NAMALWA (cell line): ENCODE data around the gene SSBP1.
"Not testable (repeated sequence)": the region's sequence is repeated elsewhere in the genome, so short reads cannot be mapped to it uniquely, and the experiment has no call there.

ENCODE experiments used
- DNase-seq: peaks from one replicate; pipeline ENCODE4 v3.0.0-alpha.2; 2015; ENCODE audit warnings: low spot score

SSBP1 gene, protein sequence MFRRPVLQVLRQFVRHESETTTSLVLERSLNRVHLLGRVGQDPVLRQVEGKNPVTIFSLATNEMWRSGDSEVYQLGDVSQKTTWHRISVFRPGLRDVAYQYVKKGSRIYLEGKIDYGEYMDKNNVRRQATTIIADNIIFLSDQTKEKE

DNA sequence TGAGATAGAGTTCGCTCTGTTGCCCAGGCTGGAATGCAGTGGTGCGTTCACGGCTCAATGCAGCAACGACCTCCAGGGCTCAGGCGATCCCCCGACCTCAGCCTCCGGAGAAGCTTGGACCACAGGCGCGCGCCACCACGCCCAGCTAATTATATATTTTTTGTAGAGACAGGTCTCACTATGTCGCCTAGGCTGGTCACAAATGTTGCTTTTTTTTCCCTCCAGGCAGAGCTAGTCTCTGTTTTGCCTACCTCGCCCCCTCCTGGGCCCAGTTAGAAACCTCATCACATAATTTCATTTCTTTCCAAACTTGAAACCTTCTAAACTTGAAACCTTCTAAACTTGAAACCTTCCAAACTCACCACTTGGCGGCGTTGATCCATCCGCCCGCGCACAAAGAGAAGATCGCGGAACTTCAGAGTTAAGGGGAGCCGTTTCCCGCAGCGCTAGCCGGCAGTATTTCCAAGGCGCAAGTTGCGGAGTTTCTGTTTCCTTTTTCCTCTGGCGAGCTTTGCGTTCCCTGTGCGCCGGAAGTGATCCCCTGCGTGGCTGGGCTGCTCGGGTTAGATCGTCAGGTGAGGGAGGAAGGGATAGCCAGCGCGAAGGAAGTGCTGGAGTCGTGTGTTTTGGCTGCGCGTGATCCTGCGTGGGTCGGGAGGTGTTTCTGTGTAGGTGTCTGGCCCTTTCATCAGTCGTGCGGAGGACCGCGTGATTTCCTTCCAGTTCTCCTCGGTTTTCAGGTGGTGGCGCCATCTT lies at the start of gene SSBP1:
Gene SSBP1 (plus strand): TSS at position 523 of the 756 bp plus-strand sequence. CDS start 809 bp downstream, outside the sequence.
- peak; percentile 99 for DNase-seq

DNA sequence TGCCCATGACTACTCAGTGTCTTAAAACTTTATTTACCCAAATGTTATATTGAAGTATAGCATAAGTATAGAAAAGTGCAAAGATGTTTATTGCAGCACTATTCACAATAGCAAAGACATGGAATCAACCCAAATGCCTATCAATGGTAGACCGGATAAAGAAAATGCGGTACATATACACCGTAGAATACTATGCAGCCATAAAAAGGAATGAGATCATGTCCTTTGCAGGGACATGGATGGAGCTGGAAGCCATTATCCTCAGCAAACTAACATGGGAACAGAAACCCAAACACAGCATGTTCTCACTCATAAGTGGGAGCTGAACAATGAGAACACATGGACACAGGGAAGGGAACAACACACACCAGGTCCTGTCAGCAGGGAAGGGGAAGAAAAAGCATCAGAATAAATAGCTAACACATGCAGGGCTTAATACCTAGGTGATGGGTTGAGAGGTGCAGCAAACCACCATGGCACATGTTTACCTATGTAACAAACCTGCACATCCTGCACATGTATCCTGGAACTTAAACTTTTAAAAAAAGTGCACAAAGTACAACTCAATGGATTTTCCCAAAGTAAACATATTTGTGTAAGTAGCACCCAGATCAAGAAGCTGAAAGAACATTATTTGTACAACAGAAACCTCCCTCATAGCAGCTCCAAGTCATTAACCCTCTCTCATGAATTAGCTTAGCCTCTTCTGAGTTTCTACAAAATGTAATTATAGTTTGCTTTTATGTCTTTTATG lies 48.9 kb upstream of the SSBP1 start:
- DNase-seq: not testable (repeated sequence)

DNA sequence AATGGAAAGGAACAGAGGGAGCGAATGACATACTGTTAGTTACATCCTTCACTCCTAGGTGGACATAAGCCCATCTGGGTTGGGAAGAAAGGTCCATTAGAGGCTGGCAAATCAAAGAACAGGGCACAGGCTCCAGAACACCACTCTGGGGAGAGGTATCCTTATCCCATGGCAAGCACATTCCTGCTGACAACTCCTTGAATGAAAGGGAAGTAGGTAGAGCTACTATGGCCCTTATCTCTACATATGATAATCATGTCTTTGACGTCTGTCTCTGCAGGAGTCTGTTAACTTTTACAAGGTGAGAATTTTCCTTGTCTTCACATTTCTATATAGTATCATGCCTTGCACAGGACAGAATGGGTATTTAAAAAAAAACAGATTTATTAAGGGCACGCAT lies 46.6 kb upstream of the SSBP1 start:
- DNase-seq: no peak

DNA sequence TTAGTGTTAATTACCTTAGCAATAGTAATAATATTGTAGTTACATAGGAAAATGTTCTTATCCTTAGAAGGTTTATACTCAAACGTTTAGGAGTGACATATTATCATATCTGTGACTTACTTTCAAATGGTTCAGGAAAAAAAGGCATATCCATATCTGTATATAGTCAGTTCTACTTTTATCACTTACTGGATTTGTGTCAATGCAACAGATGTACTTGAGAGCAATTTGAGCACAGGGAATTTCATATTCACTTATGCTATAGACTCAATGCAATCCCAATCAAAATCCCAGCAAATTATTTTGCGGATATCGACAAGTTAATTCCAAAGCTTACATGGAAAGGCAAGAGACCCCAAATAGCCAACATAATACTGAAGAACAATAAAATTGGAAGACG lies 46.2 kb upstream of the SSBP1 start:
- no peak for DNase-seq

DNA sequence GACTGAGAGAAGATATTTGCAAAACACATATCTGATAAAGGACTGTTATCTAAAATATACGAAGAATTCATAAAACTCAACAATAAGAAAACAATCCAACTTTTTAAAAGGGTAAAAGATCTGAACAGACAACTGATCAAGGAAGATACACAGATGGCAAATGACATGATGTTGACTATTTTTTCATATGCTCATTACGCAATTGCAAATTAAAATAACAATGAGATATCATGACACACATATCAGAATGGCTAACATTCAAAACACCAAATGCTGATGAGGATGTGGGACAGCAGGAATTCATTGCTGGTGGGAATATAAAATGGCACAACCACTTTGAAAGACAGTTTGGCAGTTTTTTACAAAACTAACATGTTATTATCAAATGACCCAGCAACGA lies 45.1 kb upstream of the SSBP1 start:
- DNase-seq: no peak

DNA sequence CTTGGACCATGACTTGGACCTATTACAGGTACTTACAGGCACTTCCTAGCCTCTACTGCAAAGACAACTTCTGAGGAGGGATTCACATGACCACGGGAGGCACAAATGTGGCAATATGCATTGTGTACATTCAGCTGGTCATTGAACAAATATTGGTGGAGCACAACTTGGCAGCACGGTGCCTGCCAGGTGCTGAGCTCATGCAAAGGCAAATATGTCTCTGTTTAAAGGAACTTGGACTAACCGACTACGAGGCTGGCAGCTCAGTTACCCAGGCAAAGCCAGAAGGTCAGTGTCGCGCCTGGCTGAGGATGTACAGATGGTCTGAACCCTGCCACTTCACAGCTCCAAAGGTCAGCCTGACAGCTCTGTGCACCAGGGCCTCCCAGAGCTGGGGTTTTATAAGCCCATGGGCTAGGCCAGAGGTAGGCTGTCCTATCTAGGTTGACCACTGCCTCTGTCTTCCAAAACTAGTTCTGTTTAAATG lies 42.3 kb upstream of the SSBP1 start:
- peak; percentile 14 for DNase-seq

DNA sequence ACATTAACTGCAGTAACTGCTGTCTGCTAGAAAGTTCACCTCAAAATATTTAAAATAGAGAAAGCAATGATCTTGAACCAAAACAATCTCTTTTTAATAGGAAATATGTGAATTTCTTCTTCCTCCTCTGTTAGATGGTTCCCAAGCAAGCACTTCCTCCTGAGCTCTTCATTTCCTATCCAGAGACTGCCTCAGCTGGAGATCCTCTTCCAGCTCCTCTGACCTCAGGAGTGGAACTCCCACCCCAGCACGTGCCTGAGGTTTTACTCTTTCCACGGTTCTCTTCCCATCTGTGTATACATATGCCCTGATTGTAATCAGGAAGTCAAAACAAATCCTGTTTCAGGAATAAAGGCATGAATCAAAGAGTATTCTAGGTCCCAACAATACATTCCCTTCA lies 41.8 kb upstream of the SSBP1 start:
- DNase-seq: no peak

DNA sequence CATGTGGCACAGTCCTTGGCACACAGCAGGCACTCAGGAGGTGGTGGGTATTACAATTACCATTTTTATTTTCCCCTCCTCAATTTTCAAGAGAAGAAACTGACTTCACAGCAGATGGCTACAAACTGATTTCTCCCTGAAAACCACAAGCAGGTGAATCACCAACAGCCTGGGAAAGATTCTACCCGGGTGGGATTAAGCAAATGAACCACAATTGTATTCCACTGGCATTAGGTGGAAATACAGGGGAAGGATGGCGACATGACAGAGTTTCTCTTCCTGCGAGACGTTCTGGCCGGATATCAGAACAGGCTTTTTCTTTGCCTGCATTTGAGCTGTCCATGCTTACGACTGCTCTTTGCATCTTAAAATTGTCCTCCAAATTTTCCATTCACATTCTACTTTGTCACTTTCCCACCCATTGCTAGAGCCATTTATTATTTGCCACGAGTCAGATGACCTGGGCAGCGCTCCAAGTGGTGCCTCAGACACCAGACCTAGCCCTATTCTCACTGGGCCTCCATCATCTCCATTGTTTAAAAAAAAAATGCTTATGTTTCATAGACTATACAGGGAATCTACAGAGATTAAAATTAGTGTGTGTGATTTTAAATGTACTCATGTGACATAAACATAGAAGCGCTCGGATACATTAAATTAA lies 40.8 kb upstream of the SSBP1 start:
- no peak for DNase-seq

DNA sequence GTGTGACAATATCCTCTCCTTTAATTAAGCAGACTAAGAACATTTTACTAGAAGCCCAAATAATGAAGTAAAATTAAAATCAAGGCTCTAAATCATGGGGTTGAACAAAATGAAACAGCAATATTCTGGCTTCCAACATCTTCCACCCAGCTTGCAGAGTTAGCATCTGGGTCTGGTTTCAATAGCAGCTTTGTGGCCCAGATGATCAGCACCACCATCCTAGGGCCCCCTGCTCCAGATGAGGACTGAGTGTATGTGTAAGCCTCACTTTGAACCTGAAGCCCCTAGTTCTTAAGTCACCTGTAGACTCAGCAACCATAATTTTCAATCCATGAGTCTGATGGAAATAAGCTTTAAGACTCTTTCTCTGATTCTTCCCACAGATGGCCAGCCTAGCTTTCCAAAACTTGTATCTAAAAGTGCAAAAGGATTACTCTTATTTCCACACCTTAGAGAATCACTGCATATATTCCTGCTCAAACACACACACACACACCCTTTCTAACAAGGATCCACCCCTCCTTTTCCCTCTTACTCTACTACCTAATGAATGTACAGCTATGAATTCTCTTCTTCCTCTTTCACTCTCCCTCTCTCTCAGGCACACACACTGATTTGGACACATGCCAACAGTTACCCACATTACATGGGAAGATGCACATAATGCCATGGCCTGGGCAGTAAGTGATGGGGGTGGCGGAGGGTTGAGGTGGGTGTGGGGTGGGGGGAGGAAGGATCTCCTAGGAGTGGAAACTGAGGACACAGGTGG lies 39.7 kb upstream of the SSBP1 start:
- peak; percentile 77 for DNase-seq

DNA sequence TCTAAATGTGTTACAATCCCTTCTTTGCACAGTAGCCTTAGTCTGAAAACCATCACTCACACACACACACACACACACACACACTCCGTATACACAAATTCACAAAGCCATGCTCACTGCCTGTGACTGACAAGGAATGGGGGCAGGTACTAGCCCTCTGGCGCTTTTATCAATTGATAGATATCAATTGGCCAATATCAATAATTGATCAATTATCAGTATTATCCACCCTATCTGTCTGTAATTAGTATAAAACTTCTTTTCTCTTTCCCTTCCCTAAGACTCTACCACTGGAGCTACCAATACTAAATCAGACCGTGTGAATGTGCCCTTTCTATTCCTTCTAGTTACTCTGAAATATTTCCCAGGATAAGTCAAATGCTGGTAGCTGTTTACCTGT lies 38.3 kb upstream of the SSBP1 start:
- DNase-seq: no peak

DNA sequence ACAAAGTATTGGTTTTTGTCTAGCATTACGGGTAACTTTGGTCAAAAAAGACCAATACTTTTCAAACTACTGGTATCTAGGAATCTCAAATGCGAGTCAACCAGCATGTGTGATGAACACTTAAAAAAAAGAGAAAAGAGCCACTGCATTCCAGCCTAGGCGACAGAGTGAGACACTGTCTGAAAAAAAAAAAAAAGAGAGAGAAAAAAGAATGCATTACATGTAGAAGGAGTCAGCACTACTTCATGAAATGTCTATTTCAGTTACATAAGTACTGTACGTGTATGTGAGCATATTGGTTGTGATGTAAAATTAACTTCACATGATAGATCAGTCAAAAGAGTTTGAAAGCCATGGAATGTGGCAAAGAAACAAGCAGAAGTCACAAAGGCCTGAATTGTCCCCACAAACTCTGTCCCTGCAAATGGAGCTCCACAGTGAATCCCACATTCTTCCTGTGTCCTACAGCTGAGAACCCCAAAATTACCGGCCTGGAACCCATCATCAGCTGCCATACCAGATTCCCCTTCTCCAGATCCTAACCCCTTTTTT lies 37.8 kb upstream of the SSBP1 start:
- peak; percentile 26 for DNase-seq

DNA sequence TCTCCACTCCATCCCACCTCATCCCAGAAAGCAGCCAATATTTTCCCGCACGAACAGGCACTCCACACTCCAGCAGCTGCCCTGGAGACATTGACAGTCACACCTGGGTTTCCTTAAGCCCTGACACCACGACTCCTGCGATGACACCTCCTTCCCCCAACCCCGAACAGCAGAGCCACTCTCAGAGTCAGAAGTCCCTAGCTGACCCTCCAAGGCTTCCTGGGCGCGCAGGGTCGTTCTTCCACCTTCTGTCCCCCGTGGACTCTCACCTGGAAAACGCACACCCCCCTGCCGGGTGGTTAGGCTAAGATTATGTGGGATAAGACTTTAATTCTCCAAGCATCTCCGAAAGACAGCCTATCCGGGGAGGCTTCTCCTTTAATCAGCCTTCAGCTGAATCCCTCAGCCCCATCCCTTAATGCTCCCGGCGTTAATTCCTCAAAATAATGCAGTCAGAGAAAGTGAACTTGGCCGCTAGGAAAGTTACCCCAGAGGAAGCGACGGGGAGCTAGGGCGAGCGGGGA lies 37.2 kb upstream of the SSBP1 start:
- DNase-seq: peak; percentile 44

DNA sequence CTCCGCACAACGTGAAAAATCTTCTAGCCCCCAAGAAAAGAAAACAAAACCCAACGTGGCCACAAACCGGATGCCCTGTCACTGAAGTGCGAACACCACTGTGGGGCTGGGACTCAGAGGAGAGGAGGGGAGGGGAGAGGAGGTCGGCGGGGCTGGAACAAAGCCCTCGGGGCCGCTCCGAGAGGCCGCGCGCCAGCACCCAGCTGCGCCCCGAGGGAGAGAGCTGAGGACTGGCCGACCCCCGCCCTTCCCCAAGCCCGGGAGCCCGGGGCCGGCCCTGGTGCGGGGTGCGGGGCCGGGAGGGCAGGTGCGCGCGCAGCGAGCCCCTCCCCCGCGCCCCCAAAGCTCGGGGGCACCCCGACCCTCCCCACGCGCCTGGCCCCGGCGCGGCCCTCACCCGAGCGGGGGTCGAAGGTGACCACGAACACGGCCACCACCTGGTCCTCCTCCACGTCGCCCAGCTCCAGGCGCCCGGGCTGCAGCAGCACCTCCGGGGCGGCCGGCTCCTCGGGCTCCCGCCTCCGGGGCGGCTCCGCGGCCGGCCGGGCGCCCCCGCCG lies 36.6 kb upstream of the SSBP1 start:
- peak; percentile 89 for DNase-seq

DNA sequence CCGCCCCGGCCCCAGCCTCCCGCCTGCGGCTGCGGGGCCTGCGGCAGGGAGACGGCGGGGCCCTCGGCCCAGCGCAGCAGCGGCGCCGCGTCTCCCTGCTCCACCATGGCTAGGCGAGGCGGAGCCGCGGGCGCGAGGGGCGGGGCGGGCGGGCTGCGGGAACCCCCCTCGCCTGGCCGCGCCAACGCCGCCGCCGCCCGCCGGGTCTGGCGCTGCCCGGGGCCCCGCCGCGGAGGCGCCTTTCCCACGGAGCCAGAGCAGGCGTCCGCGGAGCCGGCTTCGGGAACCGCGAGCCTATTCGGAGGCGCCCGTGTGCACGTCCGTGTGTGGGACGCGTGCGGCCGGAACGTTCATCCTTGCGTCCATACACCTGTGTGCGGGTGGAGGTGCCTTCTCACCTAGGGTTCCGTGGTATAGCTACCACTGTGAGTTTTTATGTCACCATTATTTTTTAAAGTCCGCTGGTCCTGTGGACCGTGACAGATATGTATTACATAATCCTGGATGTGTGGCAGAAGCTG lies 36.1 kb upstream of the SSBP1 start, which contains the start of gene DENND11:
Gene DENND11 (minus strand): TSS at position 120 of the 521 bp plus-strand sequence. CDS start 13 bp downstream, at position 107.
- DNase-seq: peak; percentile 68

DNA sequence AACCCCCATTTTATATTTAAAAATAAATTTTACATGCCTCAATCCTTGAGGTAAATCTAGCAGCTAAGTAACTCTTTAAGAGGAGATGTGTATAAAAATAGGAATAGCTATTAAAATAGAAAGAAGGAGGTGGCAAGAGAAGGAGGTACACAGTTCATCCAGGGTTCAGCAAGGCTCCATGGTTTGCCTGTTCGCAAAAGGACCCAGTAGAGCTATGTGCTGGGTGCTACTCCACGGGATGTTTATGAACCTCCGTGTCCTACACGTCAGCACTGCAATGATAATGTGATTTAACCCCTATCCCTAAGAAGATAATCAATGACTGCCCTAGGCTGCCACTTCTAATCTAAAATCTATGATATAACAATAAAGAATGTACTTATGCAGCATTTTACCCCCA lies 35.3 kb upstream of the SSBP1 start:
- DNase-seq: no peak

DNA sequence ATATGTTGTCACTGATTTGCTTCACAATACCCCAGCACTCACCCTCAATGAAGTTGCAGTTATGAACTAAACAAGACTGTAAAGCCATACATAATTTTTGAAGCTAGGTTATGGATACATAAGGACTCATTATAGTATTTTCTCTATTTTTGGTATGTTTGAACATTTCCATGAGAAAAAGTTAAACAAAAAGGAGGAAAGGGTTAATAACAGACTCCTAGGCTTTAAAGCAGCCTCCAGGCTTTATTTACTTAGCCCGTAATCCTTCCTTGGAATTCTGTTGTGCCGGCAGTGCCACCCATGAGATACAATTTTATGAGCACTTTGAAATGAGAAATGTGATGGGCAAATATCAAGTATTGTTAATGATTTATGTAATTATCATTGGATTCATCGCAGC lies 34.0 kb upstream of the SSBP1 start:
- DNase-seq: no peak

DNA sequence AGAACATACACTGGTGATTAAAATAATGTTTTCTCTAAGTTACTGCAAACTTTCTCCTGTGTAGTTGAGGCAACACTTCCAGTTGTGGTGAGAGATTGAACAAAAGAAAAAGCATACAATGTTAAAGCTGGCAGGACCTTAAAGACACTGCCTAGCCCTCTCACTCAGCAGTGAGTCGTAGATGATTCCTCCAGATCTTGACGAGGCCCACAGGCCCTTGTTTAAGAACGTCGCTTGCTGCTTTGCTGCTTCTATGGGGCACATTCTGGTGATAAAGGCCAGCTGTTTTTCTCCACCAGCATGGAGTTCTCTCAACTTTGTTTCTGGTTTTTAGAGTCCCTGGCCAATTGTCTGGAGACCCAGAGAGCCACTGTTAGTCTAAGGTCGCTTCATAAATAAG lies 33.4 kb upstream of the SSBP1 start:
- no peak for DNase-seq

DNA sequence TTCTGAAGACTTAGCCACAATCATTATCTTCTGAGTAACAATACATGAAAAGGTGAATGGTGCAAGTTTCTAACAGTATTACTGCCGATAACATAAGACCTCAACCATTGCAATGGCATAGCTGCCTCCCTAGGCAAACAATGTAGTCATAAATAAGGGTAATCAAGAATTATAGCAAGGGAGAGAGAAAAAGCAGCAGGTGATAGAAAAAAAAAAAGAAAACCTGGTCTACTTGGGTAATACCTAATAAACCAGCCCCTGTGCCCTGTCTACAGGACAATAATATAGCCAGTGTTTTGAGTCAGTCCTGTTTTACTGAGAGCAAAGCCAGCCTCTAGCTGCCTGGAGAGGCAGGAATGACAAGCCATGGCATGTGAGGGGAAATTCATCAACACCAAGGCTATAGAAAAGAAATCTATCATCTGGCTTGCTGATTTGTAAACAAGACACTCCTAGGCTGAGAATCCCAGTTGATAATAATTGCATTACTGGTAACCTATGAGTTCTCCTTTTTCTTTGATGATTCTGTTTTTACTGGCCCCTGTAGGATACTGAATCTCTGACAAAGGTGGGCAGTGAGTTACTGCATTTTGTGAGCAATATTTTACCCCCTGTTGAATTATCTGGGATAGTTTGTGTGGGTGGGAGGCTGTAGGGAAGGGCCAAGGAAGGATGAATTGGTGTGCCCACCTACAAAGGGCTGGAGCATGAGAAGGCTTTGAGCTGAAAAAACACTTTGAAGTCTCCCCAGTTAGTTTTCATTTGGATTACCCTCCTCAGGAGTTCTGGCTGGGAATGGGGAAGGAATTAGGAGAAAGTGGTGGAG lies 31.7 kb upstream of the SSBP1 start:
- no peak for DNase-seq

DNA sequence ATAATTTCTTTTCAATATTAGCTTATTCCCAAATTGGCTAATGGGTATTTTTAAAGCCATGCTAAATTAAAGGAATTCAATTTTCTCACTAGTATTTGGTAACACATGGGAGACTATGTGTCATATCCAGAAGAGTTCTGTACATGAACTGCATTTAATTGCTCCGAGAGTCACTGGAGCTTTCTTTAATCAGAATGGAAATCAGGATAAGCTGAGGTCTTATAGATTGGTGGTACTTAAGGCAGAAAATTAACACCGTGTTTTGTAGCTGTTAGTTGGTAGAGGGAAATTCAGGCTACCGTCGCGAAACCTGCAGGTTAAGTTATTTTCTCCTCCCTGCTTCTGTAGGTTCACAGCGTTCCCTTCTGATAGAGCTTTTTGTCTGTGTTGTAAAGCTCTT lies 29.8 kb upstream of the SSBP1 start, which contains the start of gene WEE2:
Gene WEE2 (plus strand): TSS at position 3 of the 400 bp plus-strand sequence. CDS start 406 bp downstream, outside the sequence.
- DNase-seq: no peak
